WI38 (cell line): Measurements from ENCODE around the gene FGF9.

Experiments used
- H3K4me3 ChIP-seq: 2 replicates; pipeline ENCODE4 v1.5.1; 2011; ENCODE audit warnings: low read depth, mild to moderate bottlenecking, control low read depth, low read length
- CTCF ChIP-seq: IDR thresholded peaks from 2 replicates; pipeline ENCODE4 v1.5.1; 2012; ENCODE audit warnings: low read depth, mild to moderate bottlenecking, control low read depth, low read length

The FGF9 gene

GRCh38 chr13:21673789-21674489 lies 3.1 kb downstream of the FGF9 start:
- H3K4me3 ChIP-seq: peak overlapping the region; percentile 71
- no peak for TF ChIP-seq CTCF

GRCh38 chr13:21674490-21675009 lies 3.7 kb downstream of the FGF9 start:
- no peak for TF ChIP-seq CTCF
- H3K4me3 ChIP-seq: peak overlapping the region; percentile 71

GRCh38 chr13:21675095-21675991 lies 4.5 kb downstream of the FGF9 start:
- peak overlapping the region; percentile 71 for H3K4me3 ChIP-seq
- no peak for TF ChIP-seq CTCF

- TF ChIP-seq CTCF: 0 out of 2 replicates have a peak, but pooled peaks have one; percentile 20
- H3K4me3 ChIP-seq: no peak overlapping the region
These were observed 5.7 kb downstream of the FGF9 start for GRCh38 chr13:21676611-21677021.

- no peak for TF ChIP-seq CTCF
- H3K4me3 ChIP-seq: no peak overlapping the region
These were observed 6.3 kb downstream of the FGF9 start for GRCh38 chr13:21677075-21677623.

- no peak for TF ChIP-seq CTCF
- H3K4me3 ChIP-seq: no peak overlapping the region
These were observed 12.3 kb downstream of the FGF9 start for GRCh38 chr13:21683034-21683733.
